GM12891 (cell line): ENCODE results near the gene ESRRB.

ENCODE experiments used
- POLR2A ChIP-seq: IDR thresholded peaks from 2 replicates; pipeline ENCODE4 v1.6.1; 2011; ENCODE audit warnings: low read depth, low read length, control low read depth
- POLR2AphosphoS5 ChIP-seq: IDR thresholded peaks from 2 replicates; pipeline ENCODE4 v1.6.1; 2011; ENCODE audit warnings: low read depth, low read length, control low read depth

GRCh38 chr14:76537906-76538647, 162.1 kb downstream of the ESRRB start:
- TF ChIP-seq POLR2AphosphoS5 (no peak), POLR2A (no peak)
